ENCODE measurements around the gene NAPSA. TPM values are rescaled to one million over a fixed set of nuclear protein-coding genes. Genes with fewer than 3 reads are reported as not detected.

NAPSA gene
- total RNA-seq, 4 donors from 2014 or later, result 1.3 TPM; not detected in 2

DNA sequence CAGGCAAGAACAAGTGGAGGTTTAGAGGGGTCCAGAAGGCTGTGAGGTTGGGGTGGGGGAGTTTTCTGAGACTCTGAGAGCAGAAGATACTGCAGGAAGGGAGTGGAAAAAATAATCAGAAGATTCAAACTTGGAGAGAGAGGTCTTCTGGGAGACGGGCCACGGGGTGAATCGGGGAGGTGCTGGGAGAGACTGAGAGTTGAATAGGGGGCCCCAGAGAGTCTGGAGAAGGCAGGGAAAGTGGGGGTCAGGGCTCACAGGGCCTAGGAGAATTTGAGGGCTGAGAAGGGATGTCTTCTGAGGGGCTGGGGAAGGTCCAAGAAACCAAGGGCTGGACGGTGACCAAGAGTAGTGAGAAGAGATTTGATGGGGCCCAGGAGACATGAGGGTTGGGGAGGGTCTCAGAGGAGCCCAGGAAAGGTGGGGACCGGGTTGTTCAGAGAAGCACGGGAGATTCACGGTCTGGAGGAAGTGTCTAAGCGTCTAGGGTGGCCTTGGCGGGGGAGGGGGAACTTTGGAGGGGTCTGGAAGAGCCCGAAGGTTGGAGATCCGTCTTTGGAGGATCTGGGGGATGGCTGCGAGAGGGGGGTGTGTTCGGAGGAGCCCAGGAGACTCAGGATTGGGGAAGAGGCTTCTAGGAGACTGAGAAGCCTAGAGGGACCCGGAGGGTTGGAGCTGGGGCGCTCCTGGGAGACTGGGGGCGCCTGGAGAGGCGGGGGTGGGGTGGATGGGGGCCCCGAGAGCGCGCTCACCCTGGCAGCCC, 37.8 kb downstream of the NAPSA start:
- ATAC-seq (ENCODE audit: low FRiP score) (no peak), DNase-seq (ENCODE audit: low spot score) (no peak)
- TF ChIP-seq CTCF (IDR thresholded peaks at IDR 0.05), result no peak

- DNase-seq (ENCODE audit: low spot score) (no peak), ATAC-seq (ENCODE audit: low FRiP score) (no peak)
- TF ChIP-seq CTCF (IDR thresholded peaks at IDR 0.05), result no peak
These were observed 38.4 kb downstream of the NAPSA start for GRCh38 chr19:50327013-50327412.

DNA sequence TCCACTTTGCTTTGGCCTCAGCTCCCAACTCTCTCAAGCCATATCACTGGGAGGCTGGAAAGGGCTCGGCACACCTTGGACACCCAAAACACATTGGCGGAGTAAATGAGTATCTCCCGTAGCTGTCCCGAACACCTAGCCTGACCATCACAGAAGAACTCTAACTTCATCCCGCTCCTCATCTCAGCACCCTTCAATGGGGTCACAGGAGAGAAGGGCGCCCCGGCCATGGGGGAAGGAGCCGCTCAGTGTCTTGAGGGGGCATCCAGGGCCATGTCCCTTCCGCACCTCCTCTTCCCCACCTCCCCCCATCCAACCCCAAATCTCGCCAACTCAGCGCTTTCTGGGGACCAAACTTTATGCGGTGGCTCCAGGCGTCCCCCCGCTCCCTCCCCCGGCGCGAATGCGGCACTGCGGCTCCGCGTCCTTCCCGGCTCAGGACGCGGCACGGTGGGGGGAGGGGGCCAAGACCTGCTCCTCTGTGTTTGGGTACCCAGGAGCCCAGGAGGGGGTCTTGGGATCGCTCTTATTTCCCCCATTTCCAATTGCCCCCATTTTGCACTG, 39.3 kb downstream of the NAPSA start:
- no peak for DNase-seq (ENCODE audit: low spot score)
- no peak for TF ChIP-seq CTCF (IDR thresholded peaks at IDR 0.05)
- ATAC-seq (ENCODE audit: low FRiP score), result no peak

DNA sequence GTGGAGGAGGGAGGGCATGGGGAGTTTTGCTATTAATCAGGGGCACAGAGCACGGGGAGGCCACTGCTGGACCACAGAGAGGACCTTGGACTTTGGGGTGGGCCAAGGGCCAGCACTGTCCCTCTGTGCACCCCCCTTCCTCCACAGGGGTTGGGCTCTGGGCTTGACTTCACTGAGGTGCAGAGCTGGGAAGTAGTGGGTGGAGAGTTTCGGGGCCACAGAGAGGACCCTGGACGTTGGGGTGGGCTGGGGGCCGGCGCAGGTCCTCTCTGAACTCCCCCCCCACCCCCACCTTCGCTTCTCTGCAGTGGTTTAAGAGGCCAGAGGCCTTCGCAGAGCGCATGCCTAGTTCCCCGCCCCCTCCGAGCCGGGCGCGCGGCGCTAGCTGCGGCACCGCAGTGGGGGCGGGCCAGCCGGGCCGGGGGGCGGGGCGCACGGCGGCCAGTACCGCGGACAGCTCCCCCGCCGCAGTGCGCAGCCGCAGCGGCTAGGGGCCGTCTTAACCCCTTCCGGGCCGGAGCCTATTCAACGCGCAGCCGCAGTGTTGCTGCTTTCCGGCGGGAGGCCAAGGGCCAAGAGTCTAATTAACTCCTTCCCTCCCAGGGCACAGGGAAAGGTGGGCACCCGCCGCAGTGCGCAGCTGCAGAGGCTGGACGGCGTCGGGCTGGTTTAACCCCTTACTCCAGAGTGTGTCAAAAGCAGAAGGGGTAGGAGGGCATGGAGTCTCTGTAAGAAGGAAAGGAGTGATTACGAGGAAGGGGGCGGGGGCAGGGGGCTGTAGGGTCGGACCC, 39.9 kb downstream of the NAPSA start:
- DNase-seq (ENCODE audit: low spot score) (no peak), ATAC-seq (ENCODE audit: low FRiP score) (no peak)
- no peak for TF ChIP-seq CTCF (IDR thresholded peaks at IDR 0.05)

DNA sequence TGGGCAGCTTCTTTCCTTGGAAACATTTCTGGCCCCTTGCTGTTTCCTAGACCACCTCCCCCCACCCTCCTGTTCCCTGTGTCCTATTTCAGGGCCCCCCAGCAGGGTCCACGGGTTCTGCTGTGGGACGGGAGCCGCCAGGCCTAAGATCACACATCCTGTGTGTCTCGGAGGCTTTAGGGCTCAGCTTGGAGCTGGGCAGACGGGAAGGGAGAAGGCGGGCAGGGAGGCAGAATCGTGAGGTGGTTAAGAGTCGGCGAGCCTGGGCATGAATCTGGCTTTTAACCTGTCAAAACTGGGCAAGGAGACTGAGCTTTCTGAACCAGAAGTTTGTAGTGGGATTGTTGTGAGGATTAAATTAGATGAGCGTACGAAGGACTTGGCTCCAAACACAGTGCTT, 41.1 kb downstream of the NAPSA start:
- DNase-seq (ENCODE audit: low spot score) (no peak), ATAC-seq (ENCODE audit: low FRiP score) (no peak)
- no peak for TF ChIP-seq CTCF (IDR thresholded peaks at IDR 0.05)

- no peak for DNase-seq (ENCODE audit: low spot score)
- no peak for TF ChIP-seq CTCF (IDR thresholded peaks at IDR 0.05)
- no peak for ATAC-seq (ENCODE audit: low FRiP score)
These were observed 41.7 kb downstream of the NAPSA start for GRCh38 chr19:50323782-50324133.
